H1 (cell line): ENCODE results near the gene MCCD1. TPM values are rescaled to one million over a fixed set of nuclear protein-coding genes. Genes with fewer than 3 reads are reported as not detected.

Experiments used
- CTCF ChIA-PET: fragments of 300-600 bp; sonication (Branson Sonifier 250); formaldehyde crosslinking; loops from one replicate; lab custom pipeline; 2021; ENCODE audit not compliant: partially characterized antibody; lab: Charles Lee
- POLR2A ChIA-PET: fragments of 300-600 bp; sonication (Branson Sonifier 250); formaldehyde crosslinking; loops from one replicate; lab custom pipeline; 2021; ENCODE audit warnings: inconsistent platforms; ENCODE audit not compliant: partially characterized antibody; lab: Charles Lee
- DNase-seq, 2 experiments: peaks; one replicate each; pipeline versions ENCODE4 v3.0.0 to v3.0.0-alpha.2; 2010 to 2022; ENCODE audit warnings: low spot score in 2 of 2, low read depth in 1 of 2, mixed read lengths in 1 of 2
- FAIRE-seq: peaks from 2 replicates; lab custom pipeline; 2011; peaks lifted over from hg19 to GRCh38; lab: Jason Lieb, UNC
- H2AFZ ChIP-seq: 2 replicates; pipeline ENCODE4 v1.8.1; 2012; ENCODE audit warnings: low read length, inconsistent platforms
- H2AK5ac ChIP-seq: 2 replicates; pipeline ENCODE4 v1.6.1; 2013; ENCODE audit warnings: low read depth, low read length
- H2BK120ac ChIP-seq: replicated peaks from 2 replicates; pipeline ENCODE3; 2013; ENCODE audit warnings: low read depth, low read length, inconsistent platforms
- H2BK12ac ChIP-seq: 2 replicates; pipeline ENCODE4 v1.6.1; 2013; ENCODE audit warnings: low read depth, low read length
- H2BK15ac ChIP-seq: 2 replicates; pipeline ENCODE4 v1.6.1; 2013; ENCODE audit warnings: low read length
- H2BK20ac ChIP-seq: 2 replicates; pipeline ENCODE4 v1.6.1; 2013; ENCODE audit warnings: low read length
- H2BK5ac ChIP-seq: 2 replicates; pipeline ENCODE4 v1.6.1; 2013; ENCODE audit warnings: low read depth, low read length
- H3K14ac ChIP-seq: 2 replicates; pipeline ENCODE4 v1.6.1; 2013; ENCODE audit warnings: inconsistent platforms; ENCODE audit not compliant: insufficient read length
- H3K18ac ChIP-seq: 2 replicates; pipeline ENCODE4 v1.6.1; 2013; ENCODE audit warnings: low read length; ENCODE audit errors: extremely low read depth
- H3K23ac ChIP-seq: 2 replicates; pipeline ENCODE4 v1.6.1; 2013; ENCODE audit warnings: inconsistent platforms; ENCODE audit not compliant: insufficient read length
- H3K23me2 ChIP-seq: 2 replicates; pipeline ENCODE4 v1.6.1; 2013; ENCODE audit warnings: low read depth, low read length
- H3K27ac ChIP-seq: 2 replicates; pipeline ENCODE4 v1.6.1; 2011; ENCODE audit warnings: low read depth, low read length, inconsistent platforms
- H3K27me3 ChIP-seq, 4 experiments: replicated peaks in 1 of 4; 1 replicate in 1 of 4; 2 replicates in 3 of 4; pipeline versions ENCODE4 v1.6.1 to v1.8.1; 2011 to 2013; ENCODE audit warnings: low read length in 3 of 4, mild to moderate bottlenecking in 3 of 4, inconsistent platforms in 2 of 4, mixed read lengths in 2 of 4, moderate library complexity in 1 of 4; ENCODE audit not compliant: control insufficient read depth in 3 of 4, insufficient read depth in 3 of 4; ENCODE audit errors: extremely low read depth in 1 of 4
- H3K36me3 ChIP-seq, 4 experiments: 2 replicates each; pipeline versions ENCODE4 v1.6.1 to v1.8.1; 2011 to 2013; ENCODE audit warnings: mild to moderate bottlenecking in 4 of 4, low read length in 3 of 4, moderate library complexity in 2 of 4, control low read depth in 1 of 4, inconsistent platforms in 1 of 4; ENCODE audit not compliant: insufficient read depth in 4 of 4, control insufficient read depth in 2 of 4
- H3K4ac ChIP-seq: replicated peaks from 2 replicates; pipeline ENCODE3; 2013; ENCODE audit warnings: low read length, low read depth, mixed read lengths, inconsistent platforms; ENCODE audit not compliant: insufficient read length
- H3K4me1 ChIP-seq, 4 experiments: replicated peaks in 1 of 4; 1 replicate in 1 of 4; 2 replicates in 3 of 4; pipeline versions ENCODE4 v1.6.1 to v1.8.1; 2011 to 2013; ENCODE audit warnings: low read length in 3 of 4, inconsistent platforms in 2 of 4, mixed read lengths in 1 of 4; ENCODE audit not compliant: insufficient read depth in 4 of 4, control insufficient read depth in 3 of 4
- H3K4me2 ChIP-seq, 2 experiments: 2 replicates each; pipeline versions ENCODE4 v1.6.1 to v1.8.1; 2011 to 2013; ENCODE audit warnings: low read depth in 2 of 2, low read length in 2 of 2, control low read depth in 1 of 2, inconsistent platforms in 1 of 2, mild to moderate bottlenecking in 1 of 2; ENCODE audit not compliant: insufficient read depth in 1 of 2
- H3K4me3 ChIP-seq, 4 experiments: fragments of 200-600, 300-600 bp in 1 of 4; sonication (generic), shearing (Covaris generic), sonication (Bioruptor Twin) in 1 of 4; 2 replicates each; pipeline versions ENCODE4 v1.5.1 to v1.8.1; 2011 to 2016; ENCODE audit warnings: low read length in 4 of 4, low read depth in 3 of 4, control low read depth in 2 of 4, inconsistent platforms in 2 of 4, mild to moderate bottlenecking in 2 of 4, mixed read lengths in 1 of 4, moderate library complexity in 1 of 4; ENCODE audit not compliant: insufficient read depth in 2 of 4; ENCODE audit errors: extremely low read depth in 1 of 4
- H3K56ac ChIP-seq: replicated peaks from 2 replicates; pipeline ENCODE3; 2013; ENCODE audit warnings: low read depth, mild to moderate bottlenecking, mixed read lengths, low read length, inconsistent platforms; ENCODE audit not compliant: insufficient read length
- H3K79me1 ChIP-seq: 2 replicates; pipeline ENCODE4 v1.6.1; 2013; ENCODE audit warnings: low read depth, low read length, control low read depth
- H3K79me2 ChIP-seq, 2 experiments: 2 replicates each; pipeline versions ENCODE4 v1.6.1 to v1.8.1; 2012 to 2013; ENCODE audit warnings: low read length in 2 of 2, mild to moderate bottlenecking in 2 of 2, inconsistent platforms in 1 of 2; ENCODE audit not compliant: insufficient read depth in 2 of 2, control insufficient read depth in 1 of 2
- H3K9ac ChIP-seq, 4 experiments: replicated peaks in 1 of 4; 1 replicate in 1 of 4; 2 replicates in 3 of 4; pipeline versions ENCODE4 v1.6.1 to v1.8.1; 2011 to 2013; ENCODE audit warnings: low read depth in 3 of 4, low read length in 3 of 4, control low read depth in 2 of 4, mild to moderate bottlenecking in 2 of 4, moderate library complexity in 2 of 4, inconsistent platforms in 1 of 4; ENCODE audit errors: extremely low read depth in 1 of 4
- H3K9me3 ChIP-seq, 2 experiments: 2 replicates each; pipeline versions ENCODE4 v1.6.1 to v1.8.1; 2012 to 2013; ENCODE audit warnings: mild to moderate bottlenecking in 2 of 2, moderate library complexity in 2 of 2, control low read depth in 1 of 2, inconsistent platforms in 1 of 2, low read depth in 1 of 2, low read length in 1 of 2, mixed read lengths in 1 of 2; ENCODE audit not compliant: insufficient read depth in 2 of 2
- H4K20me1 ChIP-seq, 2 experiments: replicated peaks in 1 of 2; 2 replicates each; pipeline versions ENCODE3 to v1.8.1; 2011 to 2013; ENCODE audit warnings: inconsistent platforms in 2 of 2, low read length in 2 of 2, mild to moderate bottlenecking in 1 of 2; ENCODE audit not compliant: insufficient read depth in 2 of 2, control insufficient read depth in 1 of 2
- H4K5ac ChIP-seq: 2 replicates; pipeline ENCODE4 v1.6.1; 2013; ENCODE audit warnings: low read length, low read depth, mixed read lengths, inconsistent platforms; ENCODE audit not compliant: insufficient read length
- H4K8ac ChIP-seq: 2 replicates; pipeline ENCODE4 v1.8.0; 2013; ENCODE audit warnings: mild to moderate bottlenecking, moderate library complexity, low read length, inconsistent platforms; ENCODE audit not compliant: insufficient read depth; ENCODE audit errors: extremely low read depth
- H4K91ac ChIP-seq: replicated peaks from 2 replicates; pipeline ENCODE3; 2013; ENCODE audit warnings: low read length, mixed read lengths, inconsistent platforms; ENCODE audit not compliant: insufficient read length
- BACH1 ChIP-seq: IDR thresholded peaks from 2 replicates; pipeline ENCODE4 v1.6.1; 2012; ENCODE audit warnings: low read length, improper control_type of control experiment
- BRCA1 ChIP-seq: IDR thresholded peaks from 2 replicates; pipeline ENCODE4 v1.6.1; 2012; ENCODE audit warnings: low read depth, low read length, improper control_type of control experiment
- CBX8 ChIP-seq: fragments of 300-800, 300-1000 bp; sonication (generic); IDR thresholded peaks from 2 replicates; pipeline ENCODE4 v1.7.1; 2016; ENCODE audit warnings: low read depth, low read length, borderline replicate concordance
- KDM1A ChIP-seq: fragments of 200-600, 300-600 bp; sonication (generic); IDR thresholded peaks from 2 replicates; pipeline ENCODE4 v1.7.1; 2016; ENCODE audit warnings: mild to moderate bottlenecking, low read length, borderline replicate concordance
- MAFK ChIP-seq: IDR thresholded peaks from 2 replicates; pipeline ENCODE4 v1.6.1; 2012; ENCODE audit warnings: low read depth, mild to moderate bottlenecking, improper control_type of control experiment, low read length
- NANOG ChIP-seq: IDR thresholded peaks from 2 replicates; pipeline ENCODE4 v1.6.1; 2011; ENCODE audit warnings: low read length, low read depth, mild to moderate bottlenecking, inconsistent platforms; ENCODE audit not compliant: insufficient read depth, poor library complexity, severe bottlenecking
- NRF1 ChIP-seq: IDR thresholded peaks from 2 replicates; pipeline ENCODE4 v1.6.1; 2011; ENCODE audit warnings: mild to moderate bottlenecking, low read depth, low read length, improper control_type of control experiment
- POU5F1 ChIP-seq: IDR thresholded peaks from 2 replicates; pipeline ENCODE4 v1.6.1; 2011; ENCODE audit warnings: low read depth, mild to moderate bottlenecking, low read length, moderate library complexity
- SIRT6 ChIP-seq: IDR thresholded peaks from one replicate; pipeline ENCODE4 v1.7.1; 2012; ENCODE audit warnings: low read length, inconsistent platforms
- SRF ChIP-seq: IDR thresholded peaks from 2 replicates; pipeline ENCODE4 v1.6.1; 2011; ENCODE audit warnings: mild to moderate bottlenecking, low read depth, low read length, moderate library complexity
- WGBS, 2 experiments: shearing (Covaris generic) in 1 of 2; methylation state at CpG; one replicate each; pipeline versions ENCODE4 v1.1.6 to v1.1.7; 2013 to 2015; ENCODE audit warnings: low lambda C conversion rate in 2 of 2, mixed read lengths in 2 of 2, inconsistent platforms in 1 of 2, low coverage in 1 of 2, missing lambda C conversion rate in 1 of 2; ENCODE audit not compliant: insufficient replicate concordance in 2 of 2, insufficient coverage in 1 of 2, insufficient read length in 1 of 2; ENCODE audit errors: extremely low coverage in 1 of 2, missing lambda C conversion rate in 1 of 2; 5-methylcytosine and 5-hydroxymethylcytosine counted together
- polyA plus RNA-seq, 7 experiments: library from polyadenylated mRNA; depleted of rRNA in 3 of 7; stranded (reverse) in 5 of 7; unstranded in 2 of 7; fragments of >200 nt in 5 of 7; fragments of 200-250 nt in 2 of 7; gene quantifications; 1 replicate in 5 of 7; 2 replicates in 1 of 7; 4 replicates in 1 of 7; pipeline versions ENCODE4 v1.2.1 to v1.2.3, GENCODE V29; 2011 to 2013; ENCODE audit warnings: missing spikeins in 2 of 7, mixed read lengths in 2 of 7
- total RNA-seq: library from RNA; stranded (reverse); fragmentation: NEBNext Ultra II Directional; extraction: Animal tissue kit (Norgen Biotek cat#: 25700); gene quantifications from 2 replicates; pipeline ENCODE4 v1.2.1, GENCODE V29; 2021

MCCD1 gene
- total and polyA plus RNA-seq, 2 of the 8 experiments (the other 6 are each of a cell fraction or from before 2014, with no cell fraction given): not detected

- H3K4me1 ChIP-seq: peaks cover 4 to 18% (median 10%) of the 10 kb centered on the region in 4 experiments; a peak in 5 of 7 replicates
- peak; percentile 89 to 90 for DNase-seq
- no peaks in the 10 kb centered on the region; the same call in 1 of the 2 replicates for H3K79me1 ChIP-seq
- H2BK12ac ChIP-seq: peak within 1 kb of the TSS; percentile 96; the same call in 1 of the 2 replicates
- H2BK15ac ChIP-seq: peak within 1 kb of the TSS; percentile 55
- H3K4me2 ChIP-seq: peak within 1 kb of the TSS; percentile 71 to 86
- H4K20me1 ChIP-seq: peaks cover 20 to 26% of the 10 kb centered on the region in 2 experiments
- H2BK120ac ChIP-seq: no peak within 1 kb of the TSS
- H2AK5ac ChIP-seq: peak within 1 kb of the TSS; percentile 99
- CTCF ChIA-PET: interaction anchor here (0.7 to 24.7 kb wide), 9 partner anchors 9 to 75 kb away, joined by 3 to 613 read pairs (median 4); partner anchors contain the start of gene NCR3
- WGBS, 2 experiments: 3% methylated on average over 43 of the region's 43 CpGs; no CpG with 5 or more reads in 1 of the 2 experiments
- peak within 1 kb of the TSS; percentile 98 for H3K18ac ChIP-seq
- peak within 1 kb of the TSS; percentile 80; the same call in 1 of the 2 replicates for H2AFZ ChIP-seq
- POLR2A ChIA-PET: interaction anchor here (0.6 to 18.4 kb wide), 66 partner anchors 9 to 971 kb away, joined by 3 to 428 read pairs (median 5); partner anchors contain the start of genes ABCF1, AIF1, APOM and BAG6
- peak within 1 kb of the TSS; percentile 92 for H4K5ac ChIP-seq
- H3K23me2 ChIP-seq: peaks cover 7% of the 10 kb centered on the region
- peak within 1 kb of the TSS; percentile 91 for H3K4ac ChIP-seq
- peak; percentile 24 for FAIRE-seq
- no peak within 1 kb of the TSS for H2BK20ac ChIP-seq
- peak within 1 kb of the TSS; percentile 97 to 100 (median 98) for H3K9ac ChIP-seq
- H4K91ac ChIP-seq: peak within 1 kb of the TSS; percentile 96
- H3K56ac ChIP-seq: peak within 1 kb of the TSS; percentile 75
- peak within 1 kb of the TSS; percentile 75 to 99 (median 97) for H3K4me3 ChIP-seq
- H3K79me2 ChIP-seq: peaks cover 30 to 51% of the 10 kb centered on the region in 2 experiments
- peak within 1 kb of the TSS; percentile 100 for H2BK5ac ChIP-seq
- peaks cover 21 to 37% (median 33%) of the 10 kb centered on the region in 4 experiments for H3K36me3 ChIP-seq
- no peaks in the 10 kb centered on the region for H3K27me3 ChIP-seq
- no peak within 1 kb of the TSS for H3K23ac ChIP-seq
- H3K9me3 ChIP-seq: no peaks in the 10 kb centered on the region
- H3K27ac ChIP-seq: peak within 1 kb of the TSS; percentile 99
- H3K14ac ChIP-seq: no peak within 1 kb of the TSS
- peak within 1 kb of the TSS; percentile 100; the same call in 1 of the 2 replicates for H4K8ac ChIP-seq
- TF ChIP-seq BACH1 (peak; percentile 87), NANOG (no peak), SIRT6 (no peak), NRF1 (peak; percentile 78), CBX8 (no peak), SRF (no peak), BRCA1 (peak; percentile 18; the same call in 1 of the 2 replicates), MAFK (no peak), POU5F1 (no peak), KDM1A (no peak)
These were observed 13.1 kb downstream of the MCCD1 start, which contains the start of gene DDX39B for GRCh38 chr6:31541658-31542521. Gene DDX39B, minus strand, starts transcription at chr6:31542003. Its CDS starts 1,471 bp downstream, at chr6:31540532.
